CD14-positive monocyte (primary cell): ENCODE measurements around the gene CDC6. TPM values are rescaled to one million over a fixed set of nuclear protein-coding genes. Genes with fewer than 3 reads are reported as not detected.
A peak's percentile ranks its signal among the peaks of the same experiment; 100 is the strongest.

Source experiments
- DNase-seq, 3 donors: peaks; one replicate each; pipeline ENCODE4 v3.0.0-alpha.2; 2011 to 2022
- H2AFZ ChIP-seq: 2 replicates; pipeline ENCODE4 v1.6.0; 2012; ENCODE audit warnings: mild to moderate bottlenecking, low read depth, low read length, inconsistent platforms; ENCODE audit not compliant: insufficient read depth, poor library complexity, severe bottlenecking
- H3K27ac ChIP-seq, 2 donors: 1 replicate in 1 of 2; 2 replicates in 1 of 2; pipeline ENCODE4 v1.5.1; 2012 to 2013; ENCODE audit warnings: low read length in 2 of 2, control low read depth in 1 of 2, inconsistent platforms in 1 of 2, low read depth in 1 of 2, mild to moderate bottlenecking in 1 of 2
- H3K27me3 ChIP-seq, 2 donors: one replicate each; pipeline versions ENCODE4 v1.6.0 to v1.6.1; 2011 to 2013; ENCODE audit warnings: low read length in 2 of 2; ENCODE audit not compliant: control insufficient read depth in 2 of 2, insufficient read depth in 2 of 2
- H3K36me3 ChIP-seq, 2 donors: replicated peaks in 1 of 2; 1 replicate in 1 of 2; 2 replicates in 1 of 2; pipeline versions ENCODE4 v1.5.1 to v1.6.1; 2012 to 2013; ENCODE audit warnings: low read length in 2 of 2, control low read depth in 1 of 2, inconsistent platforms in 1 of 2, mild to moderate bottlenecking in 1 of 2; ENCODE audit not compliant: insufficient read depth in 2 of 2, control insufficient read depth in 1 of 2
- H3K4me1 ChIP-seq, 2 donors: 1 replicate in 1 of 2; 2 replicates in 1 of 2; pipeline versions ENCODE4 v1.5.1 to v1.6.1; 2012 to 2013; ENCODE audit warnings: low read length in 2 of 2, control low read depth in 1 of 2, inconsistent platforms in 1 of 2, mild to moderate bottlenecking in 1 of 2, moderate library complexity in 1 of 2; ENCODE audit not compliant: insufficient read depth in 2 of 2, control insufficient read depth in 1 of 2
- H3K4me2 ChIP-seq: replicated peaks from 2 replicates; pipeline ENCODE3; 2012; ENCODE audit warnings: low read length, moderate library complexity, mild to moderate bottlenecking; ENCODE audit not compliant: poor library complexity, severe bottlenecking; ENCODE audit errors: extremely low read depth
- H3K4me3 ChIP-seq, 3 experiments: fragments of 200-600 bp in 1 of 3; sonication (generic) in 1 of 3; replicated peaks in 1 of 3; 1 replicate in 2 of 3; 2 replicates in 1 of 3; pipeline ENCODE4 v1.5.1; 2011 to 2013; ENCODE audit warnings: low read length in 3 of 3, mild to moderate bottlenecking in 3 of 3, control low read depth in 2 of 3, low read depth in 2 of 3, inconsistent platforms in 1 of 3, moderate library complexity in 1 of 3
- H3K79me2 ChIP-seq: 2 replicates; pipeline ENCODE4 v1.6.0; 2012; ENCODE audit warnings: mild to moderate bottlenecking, control low read depth, inconsistent platforms, low read length, moderate library complexity; ENCODE audit not compliant: insufficient read depth
- H3K9ac ChIP-seq: 2 replicates; pipeline ENCODE4 v1.6.0; 2017; ENCODE audit warnings: low read length, mild to moderate bottlenecking; ENCODE audit not compliant: insufficient read depth, poor library complexity, severe bottlenecking
- H3K9me3 ChIP-seq, 2 donors: replicated peaks in 1 of 2; 1 replicate in 1 of 2; 2 replicates in 1 of 2; pipeline versions ENCODE4 v1.5.1 to v1.6.1; 2012 to 2013; ENCODE audit warnings: low read length in 2 of 2, control low read depth in 1 of 2; ENCODE audit not compliant: control insufficient read depth in 1 of 2, insufficient read depth in 1 of 2
- H4K20me1 ChIP-seq: 2 replicates; pipeline ENCODE4 v1.6.0; 2012; ENCODE audit warnings: mild to moderate bottlenecking, low read length, control low read depth, moderate library complexity; ENCODE audit not compliant: insufficient read depth
- H3K27ac Mint-ChIP-seq, 7 donors: one replicate each; pipeline ENCODE4 v1.8.0; 2020; ENCODE audit warnings: mild to moderate bottlenecking in 7 of 7, mixed read lengths in 7 of 7, moderate library complexity in 6 of 7, inconsistent platforms in 2 of 7
- H3K27me3 Mint-ChIP-seq, 3 donors: one replicate each; pipeline ENCODE4 v1.8.0; 2021 to 2022; ENCODE audit warnings: low read depth in 3 of 3, mild to moderate bottlenecking in 3 of 3, mixed read lengths in 3 of 3, moderate library complexity in 3 of 3, inconsistent platforms in 1 of 3
- H3K36me3 Mint-ChIP-seq, 2 donors: one replicate each; pipeline ENCODE4 v1.8.0; 2020; ENCODE audit warnings: mixed read lengths in 2 of 2, inconsistent platforms in 1 of 2, mild to moderate bottlenecking in 1 of 2
- H3K4me1 Mint-ChIP-seq: one replicate; pipeline ENCODE4 v1.8.0; 2020; ENCODE audit warnings: mild to moderate bottlenecking, mixed read lengths
- H3K4me3 Mint-ChIP-seq, 2 donors: one replicate each; pipeline ENCODE4 v1.8.0; 2020; ENCODE audit warnings: mild to moderate bottlenecking in 2 of 2, mixed read lengths in 2 of 2, moderate library complexity in 1 of 2
- H3K9me3 Mint-ChIP-seq, 7 donors: one replicate each; pipeline ENCODE4 v1.8.0; 2020 to 2022; ENCODE audit warnings: mixed read lengths in 7 of 7, mild to moderate bottlenecking in 6 of 7, moderate library complexity in 6 of 7, inconsistent platforms in 2 of 7
- WGBS: methylation state at CpG from one replicate; pipeline ENCODE4 v1.1.5; 2013; ENCODE audit warnings: missing lambda C conversion rate; ENCODE audit not compliant: insufficient coverage; 5-methylcytosine and 5-hydroxymethylcytosine counted together
- intact Hi-C, 2 donors: fragments of 100-400 bp; cut with micrococcal nuclease; formaldehyde crosslinking; loops; one replicate each; pipeline versions ENCODE4 v1.15.0 to v1.15.1; 2023
- polyA plus RNA-seq, 3 donors: library from polyadenylated mRNA; depleted of rRNA in 1 of 3; unstranded in 2 of 3; stranded (reverse) in 1 of 3; fragments of 300-500 nt in 2 of 3; fragments of >200 nt in 1 of 3; fragmentation: Illumina TruSeq in 2 of 3; gene quantifications; 1 replicate in 2 of 3; 2 replicates in 1 of 3; pipeline ENCODE4 v1.2.3, GENCODE V29; 2012 to 2021
- TF ChIP-seq, protein P1 (sequence below): fragments of 200-600 bp; IDR thresholded peaks from one replicate; pipeline ENCODE4 v1.8.0; 2022; ENCODE audit warnings: antibody characterized with exemption, mild to moderate bottlenecking

CDC6 gene
- polyA plus RNA-seq, 3 donors = 0.11 to 0.21 TPM; not detected in 1

DNA sequence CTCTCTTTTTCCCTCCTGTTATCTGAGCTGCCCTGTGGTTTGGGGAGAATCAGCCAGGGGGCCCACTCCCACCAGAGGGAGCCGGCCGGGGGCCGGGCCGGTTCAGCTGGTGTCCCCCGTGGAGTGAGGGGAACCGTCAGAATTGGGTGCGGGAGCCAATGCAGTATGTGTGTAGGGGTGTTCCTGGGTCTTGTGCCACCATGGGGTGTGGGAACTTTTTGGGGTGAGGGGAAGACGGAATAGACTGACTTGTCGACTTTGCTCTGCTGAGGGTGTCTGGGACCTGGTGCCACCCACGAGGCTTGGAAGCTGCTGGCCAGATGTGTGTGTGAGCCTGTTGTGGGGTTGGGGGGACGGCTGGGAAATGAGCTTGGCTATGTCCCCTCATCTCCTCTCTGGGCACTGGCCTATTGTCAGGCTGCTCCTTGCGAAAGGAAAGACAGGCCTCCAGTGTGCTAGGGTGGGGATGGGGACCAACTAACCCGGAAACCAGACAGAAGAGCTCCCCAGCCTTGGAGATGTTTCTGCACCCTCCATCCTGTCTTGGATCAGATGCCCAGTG lies 31.2 kb downstream of the CDC6 start:
- Mint-ChIP-seq H3K27ac (peak overlapping the region; percentile 99 to 100 (median 100)), H3K27me3 (peaks cover 0 to 14% (median 5%) of the 10 kb centered on the region in 3 donors), H3K9me3 (peaks cover 0 to 5% (median 0%) of the 10 kb centered on the region in 7 donors), H3K4me1 (peaks cover 62% of the 10 kb centered on the region), H3K4me3 (peak overlapping the region; percentile 99), H3K36me3 (peaks cover 16 to 38% of the 10 kb centered on the region in 2 donors)
- WGBS = 11% methylated on average over 11 of the region's 13 CpGs
- TF ChIP-seq, protein P1, sequence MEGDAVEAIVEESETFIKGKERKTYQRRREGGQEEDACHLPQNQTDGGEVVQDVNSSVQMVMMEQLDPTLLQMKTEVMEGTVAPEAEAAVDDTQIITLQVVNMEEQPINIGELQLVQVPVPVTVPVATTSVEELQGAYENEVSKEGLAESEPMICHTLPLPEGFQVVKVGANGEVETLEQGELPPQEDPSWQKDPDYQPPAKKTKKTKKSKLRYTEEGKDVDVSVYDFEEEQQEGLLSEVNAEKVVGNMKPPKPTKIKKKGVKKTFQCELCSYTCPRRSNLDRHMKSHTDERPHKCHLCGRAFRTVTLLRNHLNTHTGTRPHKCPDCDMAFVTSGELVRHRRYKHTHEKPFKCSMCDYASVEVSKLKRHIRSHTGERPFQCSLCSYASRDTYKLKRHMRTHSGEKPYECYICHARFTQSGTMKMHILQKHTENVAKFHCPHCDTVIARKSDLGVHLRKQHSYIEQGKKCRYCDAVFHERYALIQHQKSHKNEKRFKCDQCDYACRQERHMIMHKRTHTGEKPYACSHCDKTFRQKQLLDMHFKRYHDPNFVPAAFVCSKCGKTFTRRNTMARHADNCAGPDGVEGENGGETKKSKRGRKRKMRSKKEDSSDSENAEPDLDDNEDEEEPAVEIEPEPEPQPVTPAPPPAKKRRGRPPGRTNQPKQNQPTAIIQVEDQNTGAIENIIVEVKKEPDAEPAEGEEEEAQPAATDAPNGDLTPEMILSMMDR = peak; percentile 17
- peak overlapping the region; percentile 75 to 100 (median 100) for H3K4me3 ChIP-seq
- H3K4me2 ChIP-seq = peak overlapping the region; percentile 97
- peak overlapping the region; percentile 99 to 100 for H3K27ac ChIP-seq
- H3K4me1 ChIP-seq = peaks cover 69% of the 10 kb centered on the region in 2 donors
- H3K79me2 ChIP-seq = peaks cover 67% of the 10 kb centered on the region
- H3K9ac ChIP-seq = peak overlapping the region; percentile 97
- H3K9me3 ChIP-seq = no peaks in the 10 kb centered on the region
- no peak for DNase-seq
- H4K20me1 ChIP-seq = peaks cover 45% of the 10 kb centered on the region
- H3K27me3 ChIP-seq = no peaks in the 10 kb centered on the region
- intact Hi-C loops = loop anchor here in 1 of 2 donors (2.0 kb wide), 1 partner anchor 24 kb away; no protein-coding TSS in a partner anchor
- no peak overlapping the region for H2AFZ ChIP-seq
- H3K36me3 ChIP-seq = no peaks in the 10 kb centered on the region

DNA sequence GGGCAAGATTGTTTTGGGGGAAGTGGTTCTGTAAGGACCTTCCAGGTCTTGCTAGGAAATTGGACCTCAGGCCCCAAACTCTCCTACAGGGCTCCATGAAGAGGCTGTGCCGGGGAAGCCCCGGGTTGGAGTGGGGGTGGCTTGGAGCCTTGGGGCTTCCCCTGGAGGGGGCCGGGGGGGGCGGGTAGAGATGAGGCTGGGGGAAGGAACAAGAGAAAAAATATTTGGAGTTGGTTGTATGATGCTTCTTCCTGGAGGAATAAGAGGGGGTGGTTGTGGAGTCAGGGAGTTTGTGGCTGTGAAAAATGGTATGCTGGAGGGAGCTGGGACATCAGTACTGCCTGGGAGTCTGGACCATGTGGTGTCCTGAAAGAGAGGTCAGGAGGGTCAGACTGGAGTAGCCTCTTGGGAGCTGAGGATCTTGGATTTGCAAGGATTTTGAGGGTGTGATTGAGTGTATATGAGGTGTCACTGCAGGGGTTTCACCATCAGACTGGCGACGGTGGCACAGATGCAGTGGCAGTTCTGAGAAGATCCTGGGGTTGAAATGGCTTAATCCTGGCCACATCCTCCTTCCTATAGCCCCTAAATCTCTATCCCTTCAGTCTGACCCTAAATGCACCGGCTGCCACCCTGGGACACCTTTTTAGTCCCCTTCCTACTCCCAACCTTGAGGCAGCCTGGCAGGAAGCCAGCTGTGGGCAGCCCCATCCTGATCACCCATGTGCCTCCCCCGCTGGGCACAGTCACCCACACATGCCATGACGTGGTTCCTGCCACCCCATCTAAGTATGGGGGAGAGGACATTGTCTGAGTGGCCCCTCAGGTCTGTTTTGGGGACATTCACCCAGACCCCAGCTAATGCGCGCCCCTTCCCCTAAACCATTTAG lies 32.2 kb downstream of the CDC6 start:
- H3K4me1 ChIP-seq = peaks cover 69 to 70% of the 10 kb centered on the region in 2 donors
- H3K36me3 Mint-ChIP-seq = peaks cover 17 to 43% of the 10 kb centered on the region in 2 donors
- peaks cover 77% of the 10 kb centered on the region for H3K79me2 ChIP-seq
- H2AFZ ChIP-seq = no peak overlapping the region
- no peaks in the 10 kb centered on the region for H3K36me3 ChIP-seq
- peak overlapping the region; percentile 99 to 100 for H3K27ac ChIP-seq
- TF ChIP-seq, protein P1 = no peak
- peaks cover 0 to 5% (median 0%) of the 10 kb centered on the region in 7 donors for H3K9me3 Mint-ChIP-seq
- peaks cover 45% of the 10 kb centered on the region for H4K20me1 ChIP-seq
- no peaks in the 10 kb centered on the region for H3K9me3 ChIP-seq
- H3K4me3 Mint-ChIP-seq = peak overlapping the region; percentile 99
- peak overlapping the region; percentile 97 for H3K9ac ChIP-seq
- peaks cover 0 to 14% (median 5%) of the 10 kb centered on the region in 3 donors for H3K27me3 Mint-ChIP-seq
- H3K4me1 Mint-ChIP-seq = peaks cover 64% of the 10 kb centered on the region
- H3K27me3 ChIP-seq = no peaks in the 10 kb centered on the region
- peak overlapping the region; percentile 75 to 100 (median 100) for H3K4me3 ChIP-seq
- peak; percentile 87 to 92 (median 89) for DNase-seq
- intact Hi-C loops = loop anchor here (2.0 to 5.0 kb wide), 2 partner anchors 23 to 223 kb away; no protein-coding TSS in a partner anchor
- H3K4me2 ChIP-seq = peak overlapping the region; percentile 97
- WGBS = 10% methylated on average over 2 of the region's 11 CpGs
- H3K27ac Mint-ChIP-seq = peak overlapping the region; percentile 99 to 100 (median 100)
